Peyer's patch (tissue), 4 donors: Measurements from ENCODE around the gene DDR1.

Experiments
- CTCF ChIP-seq, 6 experiments: fragments of 450-650 bp in 4 of 6; fragments of 200-600 bp in 2 of 6; sonication (generic) in 1 of 6; IDR thresholded peaks; one replicate each; pipeline ENCODE4 v1.5.1; 2017 to 2019; ENCODE audit warnings: antibody characterized with exemption in 6 of 6, mild to moderate bottlenecking in 3 of 6, moderate library complexity in 1 of 6
- POLR2A ChIP-seq, 2 donors: fragments of 450-650 bp; IDR thresholded peaks; one replicate each; pipeline ENCODE4 v1.5.1; 2017; ENCODE audit warnings: antibody characterized with exemption in 2 of 2, mild to moderate bottlenecking in 2 of 2, moderate library complexity in 2 of 2

GRCh38 chr6:30844118-30844535, 40.2 kb upstream of the DDR1 start:
- TF ChIP-seq CTCF (IDR thresholded peaks at IDR 0.05) (no peak), POLR2A (IDR thresholded peaks at IDR 0.05) (no peak)
